SW480 (cell line): ENCODE measurements around the gene AMY1A.
"Not testable (repeated sequence)": the region's sequence is repeated elsewhere in the genome, so short reads cannot be mapped to it uniquely, and the experiment has no call there.

ENCODE experiments used
- DNase-seq: peaks from one replicate; pipeline ENCODE4 v3.0.0-alpha.2; 2016; ENCODE audit warnings: low spot score

The AMY1A gene

GRCh38 chr1:103655460-103655859, at the start of gene AMY1A:
Gene AMY1A (plus strand): TSS chr1:103655760. CDS start chr1:103656331, 571 bp downstream.
- DNase-seq: not testable (repeated sequence)

- no peak for DNase-seq
These were observed 39.2 kb upstream of the AMY1A start for GRCh38 chr1:103616362-103616761.

GRCh38 chr1:103616994-103617477, 38.5 kb upstream of the AMY1A start, which contains the start of gene AMY2A:
Gene AMY2A (plus strand): TSS chr1:103617427. CDS start chr1:103617441, 14 bp downstream.
- DNase-seq: not testable (repeated sequence)

GRCh38 chr1:103627436-103627835, 28.1 kb upstream of the AMY1A start:
- DNase-seq: not testable (repeated sequence)

- not testable (repeated sequence) for DNase-seq
These were observed 14.4 kb upstream of the AMY1A start for GRCh38 chr1:103641194-103641593.

- DNase-seq: not testable (repeated sequence)
These were observed 11.7 kb upstream of the AMY1A start for GRCh38 chr1:103643908-103644307.

- not testable (repeated sequence) for DNase-seq
These were observed 5.3 kb upstream of the AMY1A start for GRCh38 chr1:103650305-103650704.

- not testable (repeated sequence) for DNase-seq
These were observed 4.7 kb upstream of the AMY1A start for GRCh38 chr1:103650889-103651288.

GRCh38 chr1:103654133-103654532, 1.4 kb upstream of the AMY1A start:
- not testable (repeated sequence) for DNase-seq

GRCh38 chr1:103676335-103676734, 20.8 kb downstream of the AMY1A start:
- DNase-seq: not testable (repeated sequence)

GRCh38 chr1:103696110-103696509, 40.5 kb downstream of the AMY1A start, which contains the start of gene AMY1B:
Gene AMY1B (minus strand): TSS chr1:103696210. CDS start chr1:103695639, 571 bp downstream.
- DNase-seq: not testable (repeated sequence)

- not testable (repeated sequence) for DNase-seq
These were observed 41.9 kb downstream of the AMY1A start for GRCh38 chr1:103697430-103697829.

GRCh38 chr1:103700669-103701068, 45.1 kb downstream of the AMY1A start:
- not testable (repeated sequence) for DNase-seq

GRCh38 chr1:103701256-103701655, 45.7 kb downstream of the AMY1A start:
- DNase-seq: not testable (repeated sequence)

- not testable (repeated sequence) for DNase-seq
These were observed 52.1 kb downstream of the AMY1A start for GRCh38 chr1:103707670-103708069.

- not testable (repeated sequence) for DNase-seq
These were observed 54.8 kb downstream of the AMY1A start for GRCh38 chr1:103710381-103710780.
